A549 (cell line): ENCODE data around the gene IRS4.

ENCODE experiments used
- TF ChIP-seq, protein P1 (sequence below): IDR thresholded peaks from 2 replicates; pipeline ENCODE4 v1.6.1; 2012
- TF ChIP-seq, protein P2 (sequence below): fragments of >200 bp; sonication (Bioruptor Twin); formaldehyde crosslinking; IDR thresholded peaks from 3 replicates; pipeline ENCODE4 v1.5.1; 2016

DNA sequence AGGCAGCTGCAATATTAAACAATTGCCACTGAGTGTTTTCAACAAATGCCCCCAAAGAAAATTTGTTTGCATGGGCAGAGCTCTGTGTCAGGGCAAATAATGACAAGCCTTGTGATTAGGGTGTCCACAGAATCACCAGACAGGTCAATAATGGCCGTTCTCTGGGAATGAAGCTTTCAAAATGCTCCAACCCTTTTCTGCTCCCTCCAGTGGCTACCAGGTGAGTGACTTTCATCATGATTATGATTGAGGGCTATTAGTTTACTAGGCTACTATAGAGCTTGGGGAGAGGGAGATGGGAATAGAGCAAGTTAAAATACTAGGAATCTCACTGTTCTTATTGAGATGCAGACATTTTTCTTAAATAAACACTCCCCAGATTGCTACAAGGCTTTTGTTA, 23.5 kb downstream of the IRS4 start:
- TF ChIP-seq, protein P1, sequence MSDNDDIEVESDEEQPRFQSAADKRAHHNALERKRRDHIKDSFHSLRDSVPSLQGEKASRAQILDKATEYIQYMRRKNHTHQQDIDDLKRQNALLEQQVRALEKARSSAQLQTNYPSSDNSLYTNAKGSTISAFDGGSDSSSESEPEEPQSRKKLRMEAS: no peak
- TF ChIP-seq, protein P2, sequence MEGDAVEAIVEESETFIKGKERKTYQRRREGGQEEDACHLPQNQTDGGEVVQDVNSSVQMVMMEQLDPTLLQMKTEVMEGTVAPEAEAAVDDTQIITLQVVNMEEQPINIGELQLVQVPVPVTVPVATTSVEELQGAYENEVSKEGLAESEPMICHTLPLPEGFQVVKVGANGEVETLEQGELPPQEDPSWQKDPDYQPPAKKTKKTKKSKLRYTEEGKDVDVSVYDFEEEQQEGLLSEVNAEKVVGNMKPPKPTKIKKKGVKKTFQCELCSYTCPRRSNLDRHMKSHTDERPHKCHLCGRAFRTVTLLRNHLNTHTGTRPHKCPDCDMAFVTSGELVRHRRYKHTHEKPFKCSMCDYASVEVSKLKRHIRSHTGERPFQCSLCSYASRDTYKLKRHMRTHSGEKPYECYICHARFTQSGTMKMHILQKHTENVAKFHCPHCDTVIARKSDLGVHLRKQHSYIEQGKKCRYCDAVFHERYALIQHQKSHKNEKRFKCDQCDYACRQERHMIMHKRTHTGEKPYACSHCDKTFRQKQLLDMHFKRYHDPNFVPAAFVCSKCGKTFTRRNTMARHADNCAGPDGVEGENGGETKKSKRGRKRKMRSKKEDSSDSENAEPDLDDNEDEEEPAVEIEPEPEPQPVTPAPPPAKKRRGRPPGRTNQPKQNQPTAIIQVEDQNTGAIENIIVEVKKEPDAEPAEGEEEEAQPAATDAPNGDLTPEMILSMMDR: no peak
